ENCODE measurements around the gene FBXO47.

Gene FBXO47

DNA sequence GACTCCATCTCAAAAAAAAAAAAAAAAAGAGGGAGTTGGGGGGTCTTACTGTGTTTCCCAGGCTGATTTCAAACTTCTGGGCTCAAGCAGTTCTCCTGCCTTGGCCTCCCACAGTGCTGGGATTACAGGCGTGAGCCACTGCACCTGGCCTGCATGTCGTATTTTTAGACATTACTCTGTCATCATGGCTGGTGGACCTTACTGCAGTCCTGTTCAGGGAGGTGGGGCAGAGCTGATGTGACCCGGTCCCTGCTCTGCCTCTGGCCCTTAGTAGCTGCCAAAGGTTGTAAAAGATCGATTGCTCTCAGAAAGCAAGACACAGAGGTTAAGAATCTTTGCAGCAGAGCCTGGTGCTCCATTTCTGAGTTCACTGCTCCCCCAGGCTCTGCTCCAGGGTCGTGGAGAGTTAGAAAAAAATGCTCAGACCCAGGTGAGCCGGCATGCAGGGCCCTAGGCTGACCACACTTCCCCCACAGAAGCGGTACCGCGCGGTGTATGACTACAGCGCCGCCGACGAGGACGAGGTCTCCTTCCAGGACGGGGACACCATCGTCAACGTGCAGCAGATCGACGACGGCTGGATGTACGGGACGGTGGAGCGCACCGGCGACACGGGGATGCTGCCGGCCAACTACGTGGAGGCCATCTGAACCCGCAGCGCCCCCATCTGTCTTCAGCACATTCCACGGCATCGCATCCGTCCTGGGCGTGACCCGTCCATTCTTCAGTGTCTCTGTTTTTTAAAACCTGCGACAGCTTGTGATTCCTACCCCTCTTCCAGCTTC lies 48.9 kb downstream of the FBXO47 start:
- TF ChIP-seq, protein P1, sequence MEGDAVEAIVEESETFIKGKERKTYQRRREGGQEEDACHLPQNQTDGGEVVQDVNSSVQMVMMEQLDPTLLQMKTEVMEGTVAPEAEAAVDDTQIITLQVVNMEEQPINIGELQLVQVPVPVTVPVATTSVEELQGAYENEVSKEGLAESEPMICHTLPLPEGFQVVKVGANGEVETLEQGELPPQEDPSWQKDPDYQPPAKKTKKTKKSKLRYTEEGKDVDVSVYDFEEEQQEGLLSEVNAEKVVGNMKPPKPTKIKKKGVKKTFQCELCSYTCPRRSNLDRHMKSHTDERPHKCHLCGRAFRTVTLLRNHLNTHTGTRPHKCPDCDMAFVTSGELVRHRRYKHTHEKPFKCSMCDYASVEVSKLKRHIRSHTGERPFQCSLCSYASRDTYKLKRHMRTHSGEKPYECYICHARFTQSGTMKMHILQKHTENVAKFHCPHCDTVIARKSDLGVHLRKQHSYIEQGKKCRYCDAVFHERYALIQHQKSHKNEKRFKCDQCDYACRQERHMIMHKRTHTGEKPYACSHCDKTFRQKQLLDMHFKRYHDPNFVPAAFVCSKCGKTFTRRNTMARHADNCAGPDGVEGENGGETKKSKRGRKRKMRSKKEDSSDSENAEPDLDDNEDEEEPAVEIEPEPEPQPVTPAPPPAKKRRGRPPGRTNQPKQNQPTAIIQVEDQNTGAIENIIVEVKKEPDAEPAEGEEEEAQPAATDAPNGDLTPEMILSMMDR (IDR thresholded peaks at IDR 0.05; ENCODE audit: low read depth, low read length, missing control alignments), result peak; percentile 19
- Histone ChIP-seq H3K27me3 (replicated peaks) (no peaks in the 10 kb centered on the region), H3K27ac (no peak overlapping the region), H3K4me3 (ENCODE audit: low read depth, low read length) (no peak overlapping the region), H3K36me3 (replicated peaks) (peaks cover 74% of the 10 kb centered on the region)
- no peak for DNase-seq
- in situ Hi-C loops (cut with HindIII; ENCODE audit: low pct_ligation_motif_present, low sequenced_read_pairs), result no loop called here

DNA sequence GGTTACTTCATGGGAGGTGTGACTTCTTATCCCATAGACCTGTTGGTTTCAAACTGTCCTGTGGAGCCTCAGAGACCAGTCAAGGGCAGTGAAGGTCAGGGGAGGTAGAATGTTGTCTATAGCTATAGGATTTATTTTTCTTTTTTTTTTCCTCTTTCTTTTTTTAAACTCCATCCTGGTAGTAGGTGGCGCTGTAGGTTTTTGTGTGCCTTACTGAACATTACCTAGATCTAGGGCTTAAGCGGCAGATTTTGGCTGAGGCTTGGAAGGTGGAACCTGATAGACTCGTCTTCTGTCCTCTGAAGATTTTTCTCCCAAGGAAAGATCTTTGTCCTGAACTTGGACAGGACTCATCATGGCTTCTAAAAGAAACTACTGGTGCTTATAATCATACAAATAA lies 49.9 kb downstream of the FBXO47 start:
- TF ChIP-seq, protein P1 (IDR thresholded peaks at IDR 0.05; ENCODE audit: low read depth, low read length, missing control alignments), result peak; percentile 28
- Histone ChIP-seq H3K36me3 (replicated peaks) (peaks cover 83% of the 10 kb centered on the region), H3K27ac (no peak overlapping the region), H3K4me3 (ENCODE audit: low read depth, low read length) (no peak overlapping the region), H3K27me3 (replicated peaks) (no peaks in the 10 kb centered on the region)
- DNase-seq, result no peak
- in situ Hi-C loops (cut with HindIII; ENCODE audit: low pct_ligation_motif_present, low sequenced_read_pairs), result no loop called here

DNA sequence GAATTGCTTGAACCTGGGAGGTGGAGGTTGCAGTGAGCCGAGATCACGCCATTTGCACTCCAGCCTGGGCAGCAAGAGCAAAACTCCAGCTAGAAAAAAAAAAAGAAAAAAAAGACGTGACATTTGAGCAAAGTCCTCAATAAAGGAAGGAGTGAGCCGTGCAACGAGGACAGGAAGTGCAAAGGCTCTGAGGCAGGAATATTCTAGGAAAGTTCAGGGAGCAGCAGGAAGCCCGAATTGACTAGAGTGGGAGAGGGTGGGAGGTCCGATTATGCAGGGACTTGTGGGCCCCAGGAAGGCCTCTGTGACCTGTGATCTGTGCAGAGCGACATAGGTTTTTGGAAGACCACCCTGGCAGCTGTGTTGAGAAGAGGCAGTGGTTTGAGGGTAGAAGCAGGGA lies 50.4 kb downstream of the FBXO47 start:
- in situ Hi-C loops (cut with HindIII; ENCODE audit: low pct_ligation_motif_present, low sequenced_read_pairs), result no loop called here
- Histone ChIP-seq H3K4me3 (ENCODE audit: low read depth, low read length) (no peak overlapping the region), H3K36me3 (replicated peaks) (peaks cover 88% of the 10 kb centered on the region), H3K27ac (no peak overlapping the region), H3K27me3 (replicated peaks) (no peaks in the 10 kb centered on the region)
- TF ChIP-seq, protein P1 (IDR thresholded peaks at IDR 0.05; ENCODE audit: low read depth, low read length, missing control alignments), result no peak
- DNase-seq, result no peak

DNA sequence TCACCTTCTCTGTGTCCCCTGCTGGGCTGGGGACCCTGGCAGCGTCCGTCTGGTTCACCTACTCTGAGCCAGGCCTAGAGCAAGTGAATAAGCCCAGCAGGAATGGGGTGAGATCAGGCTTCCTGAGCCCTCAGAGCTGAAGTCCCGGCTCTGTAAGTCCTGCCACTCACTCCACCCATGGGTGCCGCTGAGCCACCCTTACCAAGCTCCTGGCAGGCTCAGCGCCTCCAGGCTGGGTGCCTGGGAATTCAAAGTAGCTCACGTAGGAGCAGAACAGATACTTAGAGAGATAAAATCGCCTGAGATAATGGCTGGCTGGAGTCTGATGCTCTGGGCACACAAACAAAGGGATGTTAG lies 51.6 kb downstream of the FBXO47 start:
- Histone ChIP-seq H3K36me3 (replicated peaks) (peaks cover 94% of the 10 kb centered on the region), H3K4me3 (ENCODE audit: low read depth, low read length) (no peak overlapping the region)
- TF ChIP-seq, protein P1 (IDR thresholded peaks at IDR 0.05; ENCODE audit: low read depth, low read length, missing control alignments), result no peak

DNA sequence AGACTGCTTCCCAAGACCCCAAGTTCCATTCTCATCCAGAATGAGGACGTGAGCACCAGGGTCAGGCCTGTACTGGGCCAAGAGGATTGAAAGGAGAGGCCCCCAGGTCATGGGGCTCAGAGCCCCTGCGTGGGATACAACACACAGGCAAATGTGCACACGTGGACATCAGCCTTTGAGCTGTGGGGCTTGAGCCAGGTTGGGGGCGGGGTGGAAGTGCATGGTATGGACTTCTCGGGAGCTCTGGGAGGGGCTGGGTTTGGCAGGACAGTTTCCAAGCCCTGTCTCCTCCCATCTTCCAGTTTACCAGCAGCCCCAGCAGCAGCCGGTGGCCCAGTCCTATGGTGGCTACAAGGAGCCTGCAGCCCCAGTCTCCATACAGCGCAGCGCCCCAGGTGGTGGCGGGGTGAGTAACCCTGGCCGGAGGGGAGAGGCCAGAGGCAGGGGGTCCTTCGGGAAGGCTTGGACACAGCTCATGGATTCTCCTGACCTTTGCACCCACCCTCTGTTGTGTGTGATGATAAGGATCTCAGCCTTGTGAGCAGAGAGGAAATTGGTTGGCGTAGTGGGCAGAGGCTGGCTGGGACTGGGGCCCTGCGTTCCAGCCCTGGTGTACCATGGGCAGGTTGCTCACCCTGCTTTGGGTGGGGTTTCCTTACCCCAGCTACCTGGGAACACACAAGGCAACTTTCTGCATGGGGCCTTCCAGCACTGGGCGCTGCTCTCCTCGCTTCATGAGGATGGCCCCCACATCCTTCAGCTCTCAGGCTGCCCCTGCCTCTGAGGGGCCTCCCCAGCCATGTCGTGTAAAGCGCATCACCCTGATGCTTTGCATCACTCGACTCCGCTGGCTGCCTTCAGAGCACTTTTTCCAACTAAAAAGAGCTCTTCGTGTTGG lies 52.2 kb downstream of the FBXO47 start:
- no peak overlapping the region for H3K4me3 ChIP-seq (ENCODE audit: low read depth, low read length)
- TF ChIP-seq, protein P1 (IDR thresholded peaks at IDR 0.05; ENCODE audit: low read depth, low read length, missing control alignments), result no peak
- H3K27ac ChIP-seq, result no peak overlapping the region
- in situ Hi-C loops (cut with HindIII; ENCODE audit: low pct_ligation_motif_present, low sequenced_read_pairs), result no loop called here
- no peaks in the 10 kb centered on the region for H3K27me3 ChIP-seq (replicated peaks)
- H3K36me3 ChIP-seq (replicated peaks), result peaks cover 87% of the 10 kb centered on the region
- no peak for DNase-seq

More for the DNA sequence above, 51.6 kb downstream of the FBXO47 start:
- DNase-seq, result no peak
- Histone ChIP-seq H3K27me3 (replicated peaks) (no peaks in the 10 kb centered on the region), H3K27ac (no peak overlapping the region)
- in situ Hi-C loops (cut with HindIII; ENCODE audit: low pct_ligation_motif_present, low sequenced_read_pairs), result no loop called here

All from brain microvascular endothelial cell (primary cell).